GM18867 (cell line): ENCODE measurements around the gene ERG.

Source experiments
- ATAC-seq: cut with Tn5 transposase; IDR thresholded peaks from one replicate; pipeline ENCODE4 v1.9.1; 2021; ENCODE audit warnings: mild to moderate bottlenecking, moderate library complexity; ENCODE audit not compliant: unreplicated experiment

ERG gene

GRCh38 chr21:38436341-38436740 lies 61.9 kb downstream of the ERG start:
- no peak for ATAC-seq

GRCh38 chr21:38434913-38435533 lies 63.3 kb downstream of the ERG start:
- ATAC-seq = no peak

DNA sequence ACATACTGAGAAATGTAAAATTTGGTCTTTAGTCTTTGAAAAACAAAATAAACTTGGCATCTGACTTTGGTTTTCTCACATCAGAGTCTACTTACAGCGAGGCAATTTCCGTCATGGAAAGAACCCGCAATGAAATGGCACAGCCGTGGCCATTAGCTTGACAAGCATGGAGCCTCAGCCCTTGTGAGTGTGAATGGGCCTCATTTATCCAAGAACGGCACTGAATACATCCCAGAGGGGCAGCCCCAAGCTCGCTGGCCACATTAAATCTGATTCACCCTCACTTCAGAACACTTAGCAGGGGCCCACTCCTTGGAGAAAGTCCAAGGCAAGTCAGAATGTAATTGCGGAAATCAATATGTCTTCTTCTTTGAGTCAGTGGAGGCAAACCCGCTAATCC lies 64.8 kb downstream of the ERG start:
- no peak for ATAC-seq

GRCh38 chr21:38430401-38430984 lies 67.8 kb downstream of the ERG start:
- no peak for ATAC-seq

GRCh38 chr21:38429011-38429410 lies 69.3 kb downstream of the ERG start:
- ATAC-seq = no peak

DNA sequence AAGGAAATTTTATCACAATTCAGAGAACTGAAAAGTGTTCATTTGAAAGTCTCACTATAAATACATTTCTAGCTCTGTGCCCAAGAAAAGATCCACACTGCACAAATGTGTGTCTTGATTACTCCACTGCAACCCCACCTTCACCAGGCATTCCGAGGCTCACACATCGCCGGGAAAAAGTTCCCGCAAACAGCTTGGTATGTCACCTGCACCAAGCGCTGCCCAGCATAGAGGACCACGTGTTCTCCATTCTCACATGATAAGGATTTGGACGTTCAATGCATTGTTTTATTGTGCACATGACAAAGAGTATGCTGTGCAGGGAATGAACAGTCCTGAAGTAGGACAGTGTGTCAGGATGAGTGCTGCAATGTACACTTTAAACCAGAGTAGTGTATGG lies 70.1 kb downstream of the ERG start:
- ATAC-seq = no peak

- no peak for ATAC-seq
Observed at GRCh38 chr21:38424305-38425019, 73.8 kb downstream of the ERG start.

DNA sequence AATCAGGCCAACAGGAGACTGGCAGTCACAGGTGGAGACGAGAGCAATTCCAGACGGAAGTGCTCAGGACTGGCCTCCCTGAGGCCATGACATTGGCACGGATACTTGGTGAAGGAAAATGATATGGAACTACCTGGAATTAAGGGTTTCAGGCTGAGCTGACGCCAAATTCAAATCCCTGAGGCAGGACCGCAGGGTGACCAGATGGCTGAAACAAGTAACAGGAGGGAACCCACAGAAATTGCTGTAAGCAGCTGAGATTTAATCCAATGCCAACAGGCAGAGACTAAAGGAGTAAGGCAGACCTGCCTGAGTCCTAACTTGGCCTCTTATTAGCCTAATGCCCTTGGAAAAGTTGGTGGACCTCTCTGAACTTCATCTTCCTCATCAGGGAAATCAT lies 76.2 kb downstream of the ERG start:
- ATAC-seq = no peak

GRCh38 chr21:38420140-38420539 lies 78.1 kb downstream of the ERG start:
- no peak for ATAC-seq

GRCh38 chr21:38417726-38418125 lies 80.6 kb downstream of the ERG start:
- ATAC-seq = no peak

DNA sequence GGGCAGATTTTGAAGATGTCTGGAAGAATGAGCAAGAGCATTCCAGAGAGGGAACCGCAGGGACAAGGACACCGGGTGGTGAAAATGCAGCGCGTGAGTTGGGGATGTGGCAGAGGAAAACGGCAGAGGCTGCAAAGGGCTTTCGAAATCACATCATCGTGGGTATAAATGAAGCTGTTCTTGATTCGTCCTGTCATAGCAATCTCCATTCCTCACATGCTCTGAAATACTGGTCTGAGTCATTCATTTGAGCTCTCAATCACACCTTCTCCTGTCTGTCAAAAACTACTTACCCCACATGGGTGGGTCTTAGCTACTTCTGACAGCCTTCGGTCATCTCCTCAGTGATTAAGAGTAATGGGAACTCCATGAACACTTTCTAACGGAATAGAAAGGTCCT lies 81.5 kb downstream of the ERG start:
- no peak for ATAC-seq

GRCh38 chr21:38413958-38414548 lies 84.2 kb downstream of the ERG start:
- ATAC-seq = no peak

- no peak for ATAC-seq
Observed at GRCh38 chr21:38410466-38410865, 87.8 kb downstream of the ERG start.

DNA sequence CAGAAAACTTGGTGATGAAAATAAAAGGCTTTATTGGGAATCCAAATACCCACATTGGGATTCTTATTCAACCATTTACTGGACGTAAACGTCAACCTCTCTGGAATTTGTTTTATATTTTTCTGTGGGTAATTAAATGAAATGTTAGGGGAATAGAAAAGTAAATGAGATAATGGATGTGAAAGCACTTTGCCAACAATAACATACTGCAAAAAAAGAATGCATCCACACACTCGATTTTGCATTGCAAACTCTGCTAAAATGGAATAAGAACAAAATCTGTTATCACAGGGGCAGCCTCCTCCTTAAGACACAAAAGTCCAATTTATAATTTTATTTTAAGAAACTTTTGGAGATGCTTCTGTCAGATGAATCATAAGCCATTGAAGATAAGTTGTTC lies 88.4 kb downstream of the ERG start:
- ATAC-seq = no peak

DNA sequence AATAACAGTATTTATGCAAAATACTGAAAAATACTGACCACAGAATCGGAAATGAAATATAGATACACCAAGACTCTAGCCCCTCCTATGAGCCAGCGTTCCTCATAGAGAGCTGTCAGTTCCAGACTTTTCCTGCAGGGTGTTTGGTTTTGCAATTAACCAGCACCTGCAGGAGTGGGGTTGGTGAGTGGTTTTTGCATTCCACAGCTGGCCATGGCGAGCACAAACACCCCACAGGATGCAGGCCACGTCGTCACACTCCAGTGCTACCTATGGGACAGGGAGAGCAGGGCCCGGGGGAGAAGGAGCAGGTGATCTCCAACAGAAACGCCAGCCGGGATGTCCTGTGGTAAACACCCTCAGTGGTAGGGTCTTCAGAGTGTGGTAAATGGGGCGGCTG lies 94.1 kb downstream of the ERG start:
- ATAC-seq = no peak

- ATAC-seq = no peak
Observed at GRCh38 chr21:38402795-38403194, 95.5 kb downstream of the ERG start.

- no peak for ATAC-seq
Observed at GRCh38 chr21:38402291-38402690, 96.0 kb downstream of the ERG start.

GRCh38 chr21:38401191-38401926 lies 96.9 kb downstream of the ERG start:
- ATAC-seq = no peak

DNA sequence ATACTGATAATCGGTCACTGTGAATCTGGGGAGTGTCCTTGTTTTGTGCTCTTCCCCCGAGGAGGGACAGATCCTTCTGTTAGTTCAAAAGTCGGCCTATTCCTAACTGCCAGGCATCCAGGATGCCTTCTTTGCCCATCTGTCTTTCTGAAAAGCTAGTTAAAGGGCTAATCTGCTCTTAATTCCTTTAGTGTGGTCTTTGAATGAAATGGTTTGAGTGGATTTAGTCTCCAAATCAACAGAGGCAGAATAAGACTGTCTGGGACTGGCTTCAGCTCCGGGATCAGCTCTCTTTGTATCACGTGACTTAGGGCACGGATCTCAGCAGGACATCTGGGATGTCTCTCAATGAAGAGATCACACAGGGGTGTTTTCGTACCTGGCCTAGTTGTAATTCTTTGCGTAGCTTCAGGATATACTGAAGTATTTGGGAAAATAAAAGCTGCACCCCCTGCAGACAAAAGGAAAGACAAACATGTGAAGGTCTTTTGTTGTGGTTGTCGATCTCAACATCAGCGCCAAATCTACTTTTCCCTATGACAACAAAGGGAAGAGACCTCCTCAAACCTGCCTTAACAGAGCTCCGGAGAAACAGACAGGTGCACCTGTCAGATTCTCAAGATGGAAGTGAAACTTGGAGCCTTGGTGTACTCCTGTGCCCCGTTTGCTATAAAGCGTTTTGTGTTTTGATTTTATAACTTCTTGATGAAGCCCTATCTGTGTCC lies 97.9 kb downstream of the ERG start:
- ATAC-seq = no peak

- ATAC-seq = no peak
Observed at GRCh38 chr21:38399103-38399502, 99.2 kb downstream of the ERG start.

DNA sequence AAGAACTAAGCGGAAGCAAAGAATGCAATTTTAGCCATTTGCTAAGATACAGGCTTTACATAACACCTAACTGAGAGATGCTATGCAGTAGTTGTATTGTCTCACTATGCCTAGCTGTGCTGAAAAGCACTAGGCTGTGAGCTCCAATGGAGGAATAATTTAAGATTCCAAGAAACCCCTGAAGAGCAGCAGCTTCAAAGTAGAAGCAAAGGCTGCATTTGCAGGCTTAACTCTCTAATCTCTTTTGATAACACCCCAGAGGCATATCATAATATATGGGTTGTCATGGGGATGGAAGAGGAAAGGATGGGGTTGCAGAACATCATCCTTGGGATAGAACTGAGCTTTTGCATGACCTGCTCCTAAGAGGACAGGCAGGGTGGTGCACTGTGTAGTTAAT lies 102.0 kb downstream of the ERG start:
- ATAC-seq = no peak
